ENCODE measurements around the gene KCNQ1OT1.

Gene KCNQ1OT1

GRCh38 chr11:2665526-2666400, 34.0 kb downstream of the KCNQ1OT1 start:
- no peak overlapping the region for H3K4me3 ChIP-seq (ENCODE audit: low read depth, low read length)
- TF ChIP-seq, protein P1, sequence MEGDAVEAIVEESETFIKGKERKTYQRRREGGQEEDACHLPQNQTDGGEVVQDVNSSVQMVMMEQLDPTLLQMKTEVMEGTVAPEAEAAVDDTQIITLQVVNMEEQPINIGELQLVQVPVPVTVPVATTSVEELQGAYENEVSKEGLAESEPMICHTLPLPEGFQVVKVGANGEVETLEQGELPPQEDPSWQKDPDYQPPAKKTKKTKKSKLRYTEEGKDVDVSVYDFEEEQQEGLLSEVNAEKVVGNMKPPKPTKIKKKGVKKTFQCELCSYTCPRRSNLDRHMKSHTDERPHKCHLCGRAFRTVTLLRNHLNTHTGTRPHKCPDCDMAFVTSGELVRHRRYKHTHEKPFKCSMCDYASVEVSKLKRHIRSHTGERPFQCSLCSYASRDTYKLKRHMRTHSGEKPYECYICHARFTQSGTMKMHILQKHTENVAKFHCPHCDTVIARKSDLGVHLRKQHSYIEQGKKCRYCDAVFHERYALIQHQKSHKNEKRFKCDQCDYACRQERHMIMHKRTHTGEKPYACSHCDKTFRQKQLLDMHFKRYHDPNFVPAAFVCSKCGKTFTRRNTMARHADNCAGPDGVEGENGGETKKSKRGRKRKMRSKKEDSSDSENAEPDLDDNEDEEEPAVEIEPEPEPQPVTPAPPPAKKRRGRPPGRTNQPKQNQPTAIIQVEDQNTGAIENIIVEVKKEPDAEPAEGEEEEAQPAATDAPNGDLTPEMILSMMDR (IDR thresholded peaks at IDR 0.05; ENCODE audit: low read depth, low read length, missing control alignments): no peak
- no peak for DNase-seq (ENCODE audit: low read depth)
- in situ Hi-C loops (cut with HindIII; ENCODE audit: low sequenced_read_pairs): loop anchor here (5.0 to 25.0 kb wide), 2 partner anchors 93 to 197 kb away; no protein-coding TSS in a partner anchor

- in situ Hi-C loops (cut with HindIII; ENCODE audit: low sequenced_read_pairs): loop anchor here (5.0 to 25.0 kb wide), 2 partner anchors 93 to 197 kb away; no protein-coding TSS in a partner anchor
- no peak overlapping the region for H3K4me3 ChIP-seq (ENCODE audit: low read depth, low read length)
- DNase-seq (ENCODE audit: low read depth): no peak
- TF ChIP-seq, protein P1 (IDR thresholded peaks at IDR 0.05; ENCODE audit: low read depth, low read length, missing control alignments): no peak
These were observed 34.8 kb downstream of the KCNQ1OT1 start for GRCh38 chr11:2664791-2665525.

- in situ Hi-C loops (cut with HindIII; ENCODE audit: low sequenced_read_pairs): loop anchor here (25.0 kb wide), 1 partner anchor 198 kb away; no protein-coding TSS in a partner anchor
- TF ChIP-seq, protein P1 (IDR thresholded peaks at IDR 0.05; ENCODE audit: low read depth, low read length, missing control alignments): no peak
- DNase-seq (ENCODE audit: low read depth): no peak
- no peak overlapping the region for H3K4me3 ChIP-seq (ENCODE audit: low read depth, low read length)
These were observed 35.4 kb downstream of the KCNQ1OT1 start for GRCh38 chr11:2664376-2664775.

GRCh38 chr11:2663915-2664314, 35.9 kb downstream of the KCNQ1OT1 start:
- in situ Hi-C loops (cut with HindIII; ENCODE audit: low sequenced_read_pairs): loop anchor here (25.0 kb wide), 1 partner anchor 198 kb away; no protein-coding TSS in a partner anchor
- TF ChIP-seq, protein P1 (IDR thresholded peaks at IDR 0.05; ENCODE audit: low read depth, low read length, missing control alignments): no peak
- DNase-seq (ENCODE audit: low read depth): no peak
- no peak overlapping the region for H3K4me3 ChIP-seq (ENCODE audit: low read depth, low read length)

GRCh38 chr11:2663506-2663905, 36.3 kb downstream of the KCNQ1OT1 start:
- in situ Hi-C loops (cut with HindIII; ENCODE audit: low sequenced_read_pairs): loop anchor here (25.0 kb wide), 1 partner anchor 199 kb away; no protein-coding TSS in a partner anchor
- no peak overlapping the region for H3K4me3 ChIP-seq (ENCODE audit: low read depth, low read length)

More at GRCh38 chr11:2663506-2663905, 36.3 kb downstream of the KCNQ1OT1 start:
- TF ChIP-seq, protein P1 (IDR thresholded peaks at IDR 0.05; ENCODE audit: low read depth, low read length, missing control alignments): no peak
- no peak for DNase-seq (ENCODE audit: low read depth)
